ENCODE data around the gene CEP295NL.

The CEP295NL gene

DNA sequence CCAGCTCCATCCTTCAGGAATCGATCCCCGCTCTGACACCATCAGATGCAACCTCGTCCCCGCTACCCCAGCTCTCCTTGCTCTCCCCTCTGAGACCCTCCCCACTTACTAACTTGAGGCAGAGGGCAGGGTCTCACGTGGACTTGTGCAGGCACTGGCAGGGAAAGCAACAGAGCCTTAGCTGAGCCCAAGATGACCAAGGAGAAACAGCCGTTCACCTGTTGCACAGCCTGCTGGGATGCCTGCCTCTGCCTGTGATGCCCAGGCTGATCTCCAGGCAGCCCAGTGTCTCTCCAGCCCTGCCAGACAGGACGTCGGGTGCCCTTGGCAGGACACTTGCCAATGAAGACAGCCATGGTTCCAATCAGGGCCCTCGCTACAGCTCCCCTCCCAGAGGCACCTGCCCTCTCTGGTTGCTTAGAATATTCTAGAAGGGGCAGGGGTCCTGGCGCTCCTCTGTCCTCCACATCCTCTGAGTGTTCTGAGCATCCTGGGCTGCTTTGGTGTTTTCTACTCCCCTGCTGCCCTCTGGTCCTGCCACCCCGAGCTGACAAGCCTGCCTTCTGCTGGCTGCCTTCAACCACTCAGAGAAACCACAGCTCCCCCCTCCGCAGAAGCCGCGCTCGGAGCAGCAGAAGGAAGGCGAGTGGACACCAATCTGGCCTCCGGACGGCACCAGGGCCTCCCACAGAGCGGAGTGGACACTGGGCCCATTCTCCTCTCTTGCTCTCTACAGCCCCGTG is 6.7 kb downstream of the CEP295NL start:
- TF ChIP-seq, protein P1, sequence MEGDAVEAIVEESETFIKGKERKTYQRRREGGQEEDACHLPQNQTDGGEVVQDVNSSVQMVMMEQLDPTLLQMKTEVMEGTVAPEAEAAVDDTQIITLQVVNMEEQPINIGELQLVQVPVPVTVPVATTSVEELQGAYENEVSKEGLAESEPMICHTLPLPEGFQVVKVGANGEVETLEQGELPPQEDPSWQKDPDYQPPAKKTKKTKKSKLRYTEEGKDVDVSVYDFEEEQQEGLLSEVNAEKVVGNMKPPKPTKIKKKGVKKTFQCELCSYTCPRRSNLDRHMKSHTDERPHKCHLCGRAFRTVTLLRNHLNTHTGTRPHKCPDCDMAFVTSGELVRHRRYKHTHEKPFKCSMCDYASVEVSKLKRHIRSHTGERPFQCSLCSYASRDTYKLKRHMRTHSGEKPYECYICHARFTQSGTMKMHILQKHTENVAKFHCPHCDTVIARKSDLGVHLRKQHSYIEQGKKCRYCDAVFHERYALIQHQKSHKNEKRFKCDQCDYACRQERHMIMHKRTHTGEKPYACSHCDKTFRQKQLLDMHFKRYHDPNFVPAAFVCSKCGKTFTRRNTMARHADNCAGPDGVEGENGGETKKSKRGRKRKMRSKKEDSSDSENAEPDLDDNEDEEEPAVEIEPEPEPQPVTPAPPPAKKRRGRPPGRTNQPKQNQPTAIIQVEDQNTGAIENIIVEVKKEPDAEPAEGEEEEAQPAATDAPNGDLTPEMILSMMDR (IDR thresholded peaks at IDR 0.05; ENCODE audit: unreplicated experiment in 3 of 3) = no peak
- H3K27me3 Mint-ChIP-seq (ENCODE audit: low read depth) = peaks cover 6% of the 10 kb centered on the region
- peaks cover 64% of the 10 kb centered on the region for H3K4me1 Mint-ChIP-seq
- H3K4me3 Mint-ChIP-seq = no peak overlapping the region
- peak overlapping the region; percentile 38 to 80 (median 73) for H3K27ac Mint-ChIP-seq
- H3K36me3 Mint-ChIP-seq (ENCODE audit: low read depth) = peaks cover 8% of the 10 kb centered on the region
- no peaks in the 10 kb centered on the region for H3K9me3 Mint-ChIP-seq

- Mint-ChIP-seq H3K27ac (peak overlapping the region; percentile 38 to 80 (median 73)), H3K27me3 (ENCODE audit: low read depth) (peaks cover 6% of the 10 kb centered on the region)
- TF ChIP-seq, protein P1 (IDR thresholded peaks at IDR 0.05; ENCODE audit: unreplicated experiment in 3 of 3) = no peak
These were observed 7.7 kb downstream of the CEP295NL start for GRCh38 chr17:78895322-78895721.

DNA sequence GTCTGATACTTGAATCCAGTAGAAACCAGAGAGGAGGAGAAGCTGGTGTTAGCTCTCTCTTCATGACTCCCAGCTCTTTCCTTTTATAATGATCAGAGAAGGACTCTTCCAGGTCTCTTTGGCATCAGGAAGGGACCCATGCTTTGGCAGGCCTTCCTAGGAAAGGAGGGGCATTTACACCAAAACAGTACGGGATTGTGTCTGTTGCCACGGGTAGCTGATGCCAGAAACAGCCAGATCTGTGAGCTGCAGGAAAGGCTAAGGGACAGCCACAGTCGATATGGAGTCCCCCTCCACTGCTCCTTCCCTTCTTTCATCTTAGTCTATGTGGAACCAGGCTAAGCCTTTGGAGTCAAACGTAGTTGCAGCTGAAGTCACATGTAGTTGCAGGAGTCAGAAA is 9.3 kb downstream of the CEP295NL start:
- TF ChIP-seq, protein P1 (IDR thresholded peaks at IDR 0.05; ENCODE audit: unreplicated experiment in 3 of 3) = no peak
- Mint-ChIP-seq H3K36me3 (ENCODE audit: low read depth) (peaks cover 19% of the 10 kb centered on the region), H3K9me3 (no peaks in the 10 kb centered on the region), H3K4me1 (peaks cover 72% of the 10 kb centered on the region), H3K27ac (no peak overlapping the region), H3K27me3 (ENCODE audit: low read depth) (peaks cover 6% of the 10 kb centered on the region), H3K4me3 (no peak overlapping the region)

More at GRCh38 chr17:78895322-78895721, 7.7 kb downstream of the CEP295NL start:
- H3K4me3 Mint-ChIP-seq = peak overlapping the region in 1 of 3 experiments; percentile 25
- H3K4me1 Mint-ChIP-seq = peaks cover 72% of the 10 kb centered on the region
- no peaks in the 10 kb centered on the region for H3K9me3 Mint-ChIP-seq
- peaks cover 10% of the 10 kb centered on the region for H3K36me3 Mint-ChIP-seq (ENCODE audit: low read depth)

DNA sequence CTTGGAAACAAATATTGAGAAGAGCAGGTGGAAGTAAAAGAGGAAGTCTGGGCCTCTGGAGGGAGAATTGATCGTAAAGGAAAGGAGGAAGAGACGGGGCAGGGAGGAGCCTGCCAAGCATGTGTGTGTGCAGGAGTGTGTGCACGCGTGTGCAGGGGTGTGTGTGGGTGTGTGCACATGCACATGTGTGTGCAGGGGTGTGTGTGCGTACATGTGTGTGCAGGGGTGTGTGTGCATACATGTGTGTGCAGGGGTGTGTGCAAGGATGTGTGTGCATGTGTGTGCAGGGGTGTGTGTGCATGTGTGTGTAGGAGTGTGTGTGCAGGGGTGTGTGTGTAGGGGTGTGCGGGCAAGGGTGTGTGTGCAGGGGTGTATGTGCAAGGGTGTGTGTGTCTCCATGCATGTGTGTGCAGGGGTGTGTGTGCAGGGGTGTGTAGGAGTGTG is 10.0 kb downstream of the CEP295NL start:
- no peak overlapping the region for H3K27ac Mint-ChIP-seq
- H3K4me1 Mint-ChIP-seq = peaks cover 75% of the 10 kb centered on the region
- H3K27me3 Mint-ChIP-seq (ENCODE audit: low read depth) = peaks cover 6% of the 10 kb centered on the region
- TF ChIP-seq, protein P1 (IDR thresholded peaks at IDR 0.05; ENCODE audit: unreplicated experiment in 3 of 3) = no peak
- no peaks in the 10 kb centered on the region for H3K9me3 Mint-ChIP-seq
- no peak overlapping the region for H3K4me3 Mint-ChIP-seq
- peaks cover 21% of the 10 kb centered on the region for H3K36me3 Mint-ChIP-seq (ENCODE audit: low read depth)

DNA sequence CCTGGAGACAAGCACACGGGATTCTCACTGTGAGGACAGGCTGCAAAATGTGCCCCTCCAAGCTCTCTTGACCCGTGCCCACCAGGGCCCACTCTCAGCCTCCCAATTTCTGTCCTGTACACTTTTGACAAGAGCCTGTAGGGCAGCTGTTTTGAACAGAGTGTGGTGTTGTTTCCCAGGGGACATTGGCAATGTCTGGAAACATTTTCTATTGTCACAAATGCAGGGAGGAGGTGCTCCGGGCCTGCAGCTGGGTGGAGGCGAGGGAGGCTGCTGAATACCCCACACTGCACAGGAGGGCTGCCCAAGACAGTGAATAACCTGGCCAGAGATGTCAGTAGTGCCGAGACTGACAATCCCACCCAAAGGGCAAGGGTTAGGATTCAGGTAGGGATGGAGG is 10.5 kb downstream of the CEP295NL start:
- Mint-ChIP-seq H3K36me3 (ENCODE audit: low read depth) (peaks cover 21% of the 10 kb centered on the region), H3K4me1 (peaks cover 75% of the 10 kb centered on the region), H3K27ac (no peak overlapping the region), H3K9me3 (no peaks in the 10 kb centered on the region), H3K4me3 (no peak overlapping the region), H3K27me3 (ENCODE audit: low read depth) (peaks cover 6% of the 10 kb centered on the region)
- TF ChIP-seq, protein P1 (IDR thresholded peaks at IDR 0.05; ENCODE audit: unreplicated experiment in 3 of 3) = no peak

GRCh38 chr17:78892062-78892456 is 10.9 kb downstream of the CEP295NL start:
- H3K27ac Mint-ChIP-seq = no peak overlapping the region
- peaks cover 6% of the 10 kb centered on the region for H3K27me3 Mint-ChIP-seq (ENCODE audit: low read depth)
- TF ChIP-seq, protein P1 (IDR thresholded peaks at IDR 0.05; ENCODE audit: unreplicated experiment in 3 of 3) = no peak
- H3K4me3 Mint-ChIP-seq = no peak overlapping the region
- no peaks in the 10 kb centered on the region for H3K9me3 Mint-ChIP-seq
- peaks cover 73% of the 10 kb centered on the region for H3K4me1 Mint-ChIP-seq
- peaks cover 21% of the 10 kb centered on the region for H3K36me3 Mint-ChIP-seq (ENCODE audit: low read depth)
